Muscle of leg (tissue), 11 donors: ENCODE measurements around the gene STX7. TPM values are rescaled to one million over a fixed set of nuclear protein-coding genes. Genes with fewer than 3 reads are reported as not detected.
A peak's percentile ranks its signal among the peaks of the same experiment; 100 is the strongest.

Experiments
- DNase-seq: peaks from one replicate; pipeline ENCODE4 v3.0.0; 2013
- H3K27ac ChIP-seq: one replicate; pipeline ENCODE4 v1.5.1; 2013; ENCODE audit warnings: mild to moderate bottlenecking, low read length, control low read depth
- H3K27me3 ChIP-seq: one replicate; pipeline ENCODE4 v1.6.1; 2013; ENCODE audit warnings: low read length; ENCODE audit not compliant: control insufficient read depth, insufficient read depth
- H3K36me3 ChIP-seq: one replicate; pipeline ENCODE4 v1.6.1; 2013; ENCODE audit warnings: low read length; ENCODE audit not compliant: control insufficient read depth, insufficient read depth
- H3K4me1 ChIP-seq: one replicate; pipeline ENCODE4 v1.6.1; 2013; ENCODE audit warnings: low read length; ENCODE audit not compliant: control insufficient read depth, insufficient read depth
- H3K4me3 ChIP-seq: one replicate; pipeline ENCODE4 v1.5.1; 2013; ENCODE audit warnings: low read length, control low read depth
- H3K9me3 ChIP-seq: replicated peaks from 2 replicates; pipeline ENCODE4 v1.6.1; 2013; ENCODE audit warnings: low read depth, low read length; ENCODE audit not compliant: control insufficient read depth
- WGBS: methylation state at CpG from one replicate; pipeline ENCODE4 v1.1.5; 2013; ENCODE audit warnings: missing lambda C conversion rate; ENCODE audit not compliant: insufficient coverage; 5-methylcytosine and 5-hydroxymethylcytosine counted together
- polyA plus RNA-seq, 8 donors: library from polyadenylated mRNA; unstranded; fragments of 120-200 nt; gene quantifications; one replicate each; pipeline versions ENCODE4 v1.2.1 to v1.2.3, GENCODE V29; 2013; ENCODE audit warnings: inconsistent platforms in 1 of 8, low replicate concordance in 1 of 8; ENCODE audit not compliant: insufficient read length in 8 of 8, insufficient read depth in 1 of 8
- total RNA-seq: library from RNA; stranded (reverse); fragments of 120-200 nt; gene quantifications from one replicate; pipeline ENCODE4 v1.2.4, GENCODE V29; 2013

STX7 gene
- total and polyA plus RNA-seq, 9 donors: 28.6 to 40.1 (median 31.9) TPM

DNA sequence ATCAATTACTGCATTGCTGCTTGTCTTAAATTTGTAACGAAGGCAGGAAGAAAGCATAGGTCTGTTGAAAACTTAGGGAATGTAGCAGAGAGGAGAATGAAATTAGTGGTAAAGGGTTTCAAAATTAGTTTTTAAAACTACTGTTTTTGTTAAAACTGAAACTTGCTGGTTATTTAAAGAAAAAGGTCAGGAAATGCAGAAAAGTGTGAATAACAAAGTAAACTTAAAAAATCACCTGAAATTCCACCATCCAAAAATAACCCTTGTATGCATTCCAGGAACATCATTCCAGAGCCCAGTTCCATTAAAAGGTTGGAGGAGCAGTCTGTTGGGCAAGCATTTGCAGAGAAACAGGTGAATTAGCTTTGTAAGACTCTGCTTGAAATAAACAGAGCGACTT lies 108.6 kb downstream of the STX7 start:
- WGBS: 80% methylated on average over 1 of the region's 2 CpGs
- H3K27me3 ChIP-seq: peaks cover 23% of the 10 kb centered on the region

DNA sequence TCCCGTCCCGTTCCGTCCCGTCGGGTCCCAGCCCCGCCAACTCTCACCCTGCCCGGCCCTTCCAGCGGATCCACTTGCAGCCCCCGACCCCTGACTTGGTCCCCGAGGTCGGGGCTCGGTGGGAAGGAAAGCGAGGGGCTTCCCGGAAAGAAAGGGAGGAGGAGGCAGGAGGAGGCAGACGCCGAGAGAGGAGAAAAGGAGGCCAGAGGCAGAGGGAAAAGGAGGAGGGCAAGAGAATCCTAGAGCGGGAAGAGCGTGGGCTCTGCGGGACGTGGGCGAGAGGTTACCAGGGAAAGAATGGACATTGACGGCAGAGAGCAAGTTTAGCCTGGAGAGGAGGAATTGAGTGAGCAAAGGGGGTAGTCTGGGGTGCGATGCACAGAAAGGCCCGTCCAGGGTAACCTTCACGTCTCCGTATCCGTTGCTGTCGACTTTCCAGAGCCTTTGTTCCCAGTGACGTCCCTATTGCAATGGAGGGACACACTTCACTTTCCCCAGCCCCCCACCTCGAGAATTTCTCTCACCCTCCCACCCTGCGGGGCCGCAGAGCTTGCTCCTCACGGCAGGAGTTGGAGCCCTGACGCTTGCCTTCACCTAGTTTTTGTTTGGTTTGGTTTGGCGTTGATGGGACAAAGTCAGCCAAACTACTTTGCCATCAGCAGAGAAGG lies 111.2 kb downstream of the STX7 start:
- Histone ChIP-seq H3K4me3 (peak overlapping the region; percentile 64), H3K36me3 (no peaks in the 10 kb centered on the region), H3K9me3 (no peaks in the 10 kb centered on the region), H3K27me3 (peaks cover 23% of the 10 kb centered on the region), H3K4me1 (peaks cover 7% of the 10 kb centered on the region), H3K27ac (no peak overlapping the region)
- no peak for DNase-seq
- 3% methylated on average over 22 of the region's 35 CpGs for WGBS

More for the DNA sequence above, 108.6 kb downstream of the STX7 start:
- Histone ChIP-seq H3K36me3 (no peaks in the 10 kb centered on the region), H3K4me1 (peaks cover 7% of the 10 kb centered on the region), H3K9me3 (no peaks in the 10 kb centered on the region), H3K4me3 (no peak overlapping the region), H3K27ac (no peak overlapping the region)
- DNase-seq: no peak

GRCh38 chr6:132400883-132401617 lies 111.9 kb downstream of the STX7 start, which contains the start of gene MOXD1:
MOXD1 (minus strand) TSS chr6:132401475; CDS start chr6:132401426, 49 bp downstream.
- no peaks in the 10 kb centered on the region for H3K36me3 ChIP-seq
- H3K27me3 ChIP-seq: peaks cover 23% of the 10 kb centered on the region
- H3K4me3 ChIP-seq: peak within 1 kb of the TSS; percentile 64
- peak; percentile 62 for DNase-seq
- no peaks in the 10 kb centered on the region for H3K9me3 ChIP-seq
- WGBS: under 1% methylated on average over 87 of the region's 87 CpGs
- H3K4me1 ChIP-seq: peaks cover 7% of the 10 kb centered on the region
- H3K27ac ChIP-seq: no peak within 1 kb of the TSS

- Histone ChIP-seq H3K9me3 (peaks cover 1% of the 10 kb centered on the region), H3K27ac (no peak overlapping the region), H3K4me3 (peak overlapping the region; percentile 64), H3K36me3 (no peaks in the 10 kb centered on the region), H3K4me1 (peaks cover 7% of the 10 kb centered on the region), H3K27me3 (peaks cover 23% of the 10 kb centered on the region)
- DNase-seq: peak; percentile 20
- 18% methylated on average over 9 of the region's 11 CpGs for WGBS
These were observed 112.4 kb downstream of the STX7 start for GRCh38 chr6:132400555-132400882.

- no peak overlapping the region for H3K4me3 ChIP-seq
These were observed 113.4 kb downstream of the STX7 start for GRCh38 chr6:132399376-132400074.

More at GRCh38 chr6:132399376-132400074, 113.4 kb downstream of the STX7 start:
- peaks cover 6% of the 10 kb centered on the region for H3K9me3 ChIP-seq
- no peaks in the 10 kb centered on the region for H3K36me3 ChIP-seq
- peaks cover 7% of the 10 kb centered on the region for H3K4me1 ChIP-seq
- peaks cover 23% of the 10 kb centered on the region for H3K27me3 ChIP-seq
- H3K27ac ChIP-seq: no peak overlapping the region
- no peak for DNase-seq
- no CpG with 5 or more reads among the region's 4 CpGs for WGBS

Other genes with a start within 250 kb of the STX7 start
- 3.1 TPM for gene MOXD1, start 111.6 kb downstream of the STX7 start, total RNA-seq
- 10 to 100 TPM in 2 of 8 donors, 1 to 10 TPM in 6; 3.6 to 22.0 (median 6.8) TPM for gene MOXD1, start 111.6 kb downstream of the STX7 start, polyA plus RNA-seq
- gene TAAR9, start 25.2 kb upstream of the STX7 start, total RNA-seq: not detected
- gene TAAR9, start 25.2 kb upstream of the STX7 start, polyA plus RNA-seq: not detected
- gene TAAR8, start 39.6 kb upstream of the STX7 start, total RNA-seq: not detected
- not detected for gene TAAR8, start 39.6 kb upstream of the STX7 start, polyA plus RNA-seq
- gene TAAR6, start 57.2 kb upstream of the STX7 start, total RNA-seq: not detected
- not detected for gene TAAR6, start 57.2 kb upstream of the STX7 start, polyA plus RNA-seq
- gene TAAR5, start 76.6 kb upstream of the STX7 start, total RNA-seq: not detected
- gene TAAR5, start 76.6 kb upstream of the STX7 start, polyA plus RNA-seq: not detected
- not detected for gene TAAR2, start 111.2 kb upstream of the STX7 start, total RNA-seq
- not detected for gene TAAR2, start 111.2 kb upstream of the STX7 start, polyA plus RNA-seq
- not detected for gene TAAR1, start 146.1 kb upstream of the STX7 start, total RNA-seq
- not detected for gene TAAR1, start 146.1 kb upstream of the STX7 start, polyA plus RNA-seq
- 0.13 TPM for gene VNN1, start 200.9 kb upstream of the STX7 start, total RNA-seq
- gene VNN1, start 200.9 kb upstream of the STX7 start, polyA plus RNA-seq: under 1 TPM; 0.08 to 0.64 (median 0.26) TPM
- gene VNN2, start 244.8 kb upstream of the STX7 start, total RNA-seq: 0.44 TPM
- 1 to 10 TPM in 3 of 8 donors, under 1 TPM in 5; 0.25 to 1.2 (median 0.67) TPM for gene VNN2, start 244.8 kb upstream of the STX7 start, polyA plus RNA-seq